Peyer's patch (tissue), 4 donors: Measurements from ENCODE around the gene WHRN. TPM values are rescaled to one million over a fixed set of nuclear protein-coding genes. Genes with fewer than 3 reads are reported as not detected.

ENCODE experiments used
- DNase-seq, 3 donors: peaks; one replicate each; pipeline ENCODE4 v3.0.0-alpha.2; 2017 to 2019
- H3K27ac ChIP-seq, 4 donors: fragments of 200-600 bp; sonication (generic); one replicate each; pipeline ENCODE4 v1.5.1; 2016 to 2019
- H3K27me3 ChIP-seq, 2 donors: fragments of 200-600 bp; sonication (generic); one replicate each; pipeline ENCODE4 v1.5.1; 2019
- H3K36me3 ChIP-seq, 3 donors: fragments of 200-600 bp; sonication (generic); one replicate each; pipeline ENCODE4 v1.5.1; 2016 to 2019
- H3K4me1 ChIP-seq, 4 donors: fragments of 200-600 bp; sonication (generic); one replicate each; pipeline ENCODE4 v1.5.1; 2016 to 2019
- H3K4me3 ChIP-seq, 4 donors: fragments of 200-600 bp; sonication (generic); 1 replicate in 3 of 4; 2 replicates in 1 of 4; pipeline ENCODE4 v1.5.1; 2016 to 2019; ENCODE audit warnings: mild to moderate bottlenecking in 1 of 4
- H3K9me3 ChIP-seq, 4 donors: fragments of 200-600 bp; sonication (generic); one replicate each; pipeline ENCODE4 v1.5.1; 2016 to 2019; ENCODE audit warnings: mild to moderate bottlenecking in 1 of 4
- POLR2A ChIP-seq, 2 donors: fragments of 450-650 bp; IDR thresholded peaks; one replicate each; pipeline ENCODE4 v1.5.1; 2017; ENCODE audit warnings: antibody characterized with exemption in 2 of 2, mild to moderate bottlenecking in 2 of 2, moderate library complexity in 2 of 2
- total RNA-seq, 4 donors: library from RNA; depleted of rRNA; stranded (reverse); fragments of >200 nt; gene quantifications; one replicate each; pipeline ENCODE4 v1.1.0, GENCODE V29; 2016
- TF ChIP-seq, protein P1 (sequence below), 6 experiments: fragments of 450-650 bp in 4 of 6; fragments of 200-600 bp in 2 of 6; sonication (generic) in 1 of 6; IDR thresholded peaks; one replicate each; pipeline ENCODE4 v1.5.1; 2017 to 2019; ENCODE audit warnings: antibody characterized with exemption in 6 of 6, mild to moderate bottlenecking in 3 of 6, moderate library complexity in 1 of 6

Gene WHRN
- total RNA-seq, 4 donors from 2014 or later: 10.7 to 35.5 (median 15.3) TPM

DNA sequence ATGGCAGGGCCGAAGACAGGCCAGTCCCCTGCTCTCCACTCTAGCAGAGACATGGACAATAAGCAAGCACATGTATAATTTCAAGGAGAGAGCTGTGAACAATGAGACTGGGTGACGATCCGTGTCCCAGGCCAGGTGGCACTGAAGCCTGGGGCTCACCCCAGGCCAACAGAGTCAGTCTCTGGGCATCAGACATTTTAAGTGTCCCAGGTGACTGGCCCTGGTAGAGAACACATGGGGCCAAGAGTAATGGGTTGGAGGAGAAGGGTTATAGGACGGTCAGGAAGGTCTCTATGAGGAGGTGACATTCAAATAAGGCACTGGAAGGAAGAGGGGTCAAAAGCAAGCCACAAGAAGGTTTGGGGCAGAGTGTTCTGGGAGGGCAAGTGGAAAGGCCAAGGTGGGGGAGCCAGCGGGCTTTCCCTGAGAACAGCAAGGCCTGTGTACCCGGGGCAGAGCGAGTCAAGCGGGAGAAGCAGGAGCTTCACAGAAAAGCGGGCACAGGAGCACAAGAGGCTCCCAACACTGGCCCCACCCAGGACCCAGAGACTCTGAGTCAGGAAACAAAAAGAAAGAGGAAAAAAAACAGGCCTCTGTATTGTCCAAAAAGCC, 116.4 kb downstream of the WHRN start:
- H3K27me3 ChIP-seq: no peaks in the 10 kb centered on the region
- peak overlapping the region; percentile 92 to 97 (median 94) for H3K27ac ChIP-seq
- no peak for TF ChIP-seq POLR2A (IDR thresholded peaks at IDR 0.05)
- TF ChIP-seq, protein P1, sequence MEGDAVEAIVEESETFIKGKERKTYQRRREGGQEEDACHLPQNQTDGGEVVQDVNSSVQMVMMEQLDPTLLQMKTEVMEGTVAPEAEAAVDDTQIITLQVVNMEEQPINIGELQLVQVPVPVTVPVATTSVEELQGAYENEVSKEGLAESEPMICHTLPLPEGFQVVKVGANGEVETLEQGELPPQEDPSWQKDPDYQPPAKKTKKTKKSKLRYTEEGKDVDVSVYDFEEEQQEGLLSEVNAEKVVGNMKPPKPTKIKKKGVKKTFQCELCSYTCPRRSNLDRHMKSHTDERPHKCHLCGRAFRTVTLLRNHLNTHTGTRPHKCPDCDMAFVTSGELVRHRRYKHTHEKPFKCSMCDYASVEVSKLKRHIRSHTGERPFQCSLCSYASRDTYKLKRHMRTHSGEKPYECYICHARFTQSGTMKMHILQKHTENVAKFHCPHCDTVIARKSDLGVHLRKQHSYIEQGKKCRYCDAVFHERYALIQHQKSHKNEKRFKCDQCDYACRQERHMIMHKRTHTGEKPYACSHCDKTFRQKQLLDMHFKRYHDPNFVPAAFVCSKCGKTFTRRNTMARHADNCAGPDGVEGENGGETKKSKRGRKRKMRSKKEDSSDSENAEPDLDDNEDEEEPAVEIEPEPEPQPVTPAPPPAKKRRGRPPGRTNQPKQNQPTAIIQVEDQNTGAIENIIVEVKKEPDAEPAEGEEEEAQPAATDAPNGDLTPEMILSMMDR (IDR thresholded peaks at IDR 0.05): no peak
- DNase-seq: no peak
- peaks cover 4 to 69% (median 40%) of the 10 kb centered on the region in 4 donors for H3K4me1 ChIP-seq
- no peaks in the 10 kb centered on the region for H3K9me3 ChIP-seq
- no peaks in the 10 kb centered on the region for H3K36me3 ChIP-seq
- peak overlapping the region; percentile 56 to 80 (median 61) for H3K4me3 ChIP-seq

DNA sequence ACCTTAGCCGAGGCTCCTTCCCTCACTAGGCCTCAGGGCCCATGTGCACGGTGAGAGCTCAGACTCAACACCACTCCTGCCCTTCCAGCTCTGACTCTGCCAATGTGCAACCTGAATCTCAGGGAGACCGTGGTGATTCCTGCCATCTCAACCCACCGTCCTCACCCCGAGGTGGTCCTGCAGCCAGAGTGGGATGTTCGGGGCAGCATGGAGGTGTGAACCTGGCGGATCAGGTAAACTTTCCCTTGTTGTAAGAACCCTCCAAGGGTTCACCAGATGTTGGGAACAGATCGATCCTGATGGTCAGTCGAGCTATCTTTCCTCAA, 117.0 kb downstream of the WHRN start:
- Histone ChIP-seq H3K27me3 (no peaks in the 10 kb centered on the region), H3K27ac (peak overlapping the region; percentile 92 to 97 (median 94)), H3K9me3 (no peaks in the 10 kb centered on the region), H3K4me3 (peak overlapping the region; percentile 56 to 80 (median 61)), H3K4me1 (peaks cover 4 to 69% (median 45%) of the 10 kb centered on the region in 4 donors), H3K36me3 (no peaks in the 10 kb centered on the region)
- TF ChIP-seq, protein P1 (IDR thresholded peaks at IDR 0.05): no peak
- no peak for TF ChIP-seq POLR2A (IDR thresholded peaks at IDR 0.05)
- DNase-seq: no peak

DNA sequence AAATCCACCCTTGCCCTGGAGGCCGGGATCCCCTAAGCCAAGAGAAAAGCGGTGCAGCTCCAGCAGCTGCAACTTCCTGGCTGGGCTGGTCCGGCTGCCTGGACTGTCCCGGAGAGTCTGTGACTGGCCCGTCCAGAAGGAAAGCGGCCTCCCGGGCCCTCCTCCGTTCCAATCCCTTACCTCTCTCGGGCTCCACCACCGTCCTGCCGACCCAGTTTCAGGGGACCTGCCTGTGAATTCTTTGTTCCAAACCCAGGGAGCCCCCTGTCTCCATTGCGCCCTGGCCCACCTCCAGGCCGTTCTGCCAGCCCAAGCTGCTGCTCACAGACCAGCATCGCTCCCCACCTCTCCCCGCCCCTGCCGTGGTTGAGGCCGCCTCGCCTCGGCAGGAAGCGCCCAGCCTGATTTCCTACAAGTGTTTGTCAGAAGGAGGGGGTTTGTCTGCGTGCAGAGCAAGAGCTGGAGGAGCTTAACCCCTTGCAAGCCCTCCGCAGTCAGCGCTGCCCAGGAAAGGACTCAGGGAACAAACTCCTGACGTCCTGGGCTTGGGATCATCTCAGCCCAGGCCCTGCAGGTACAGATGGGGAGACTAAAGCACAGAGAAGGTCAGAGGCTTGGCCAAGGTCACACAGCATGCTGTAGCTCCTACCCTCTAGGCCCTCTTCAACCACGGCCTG, 117.5 kb downstream of the WHRN start, which contains the start of gene AKNA:
TSS of gene AKNA (minus strand) at position 303 of the 677 bp plus-strand sequence. CDS start 6,649 bp downstream, outside the sequence.
- Histone ChIP-seq H3K4me1 (peaks cover 4 to 74% (median 48%) of the 10 kb centered on the region in 4 donors), H3K4me3 (peak within 1 kb of the TSS; percentile 56 to 80 (median 61)), H3K27ac (peak within 1 kb of the TSS; percentile 92 to 97 (median 94))

DNA sequence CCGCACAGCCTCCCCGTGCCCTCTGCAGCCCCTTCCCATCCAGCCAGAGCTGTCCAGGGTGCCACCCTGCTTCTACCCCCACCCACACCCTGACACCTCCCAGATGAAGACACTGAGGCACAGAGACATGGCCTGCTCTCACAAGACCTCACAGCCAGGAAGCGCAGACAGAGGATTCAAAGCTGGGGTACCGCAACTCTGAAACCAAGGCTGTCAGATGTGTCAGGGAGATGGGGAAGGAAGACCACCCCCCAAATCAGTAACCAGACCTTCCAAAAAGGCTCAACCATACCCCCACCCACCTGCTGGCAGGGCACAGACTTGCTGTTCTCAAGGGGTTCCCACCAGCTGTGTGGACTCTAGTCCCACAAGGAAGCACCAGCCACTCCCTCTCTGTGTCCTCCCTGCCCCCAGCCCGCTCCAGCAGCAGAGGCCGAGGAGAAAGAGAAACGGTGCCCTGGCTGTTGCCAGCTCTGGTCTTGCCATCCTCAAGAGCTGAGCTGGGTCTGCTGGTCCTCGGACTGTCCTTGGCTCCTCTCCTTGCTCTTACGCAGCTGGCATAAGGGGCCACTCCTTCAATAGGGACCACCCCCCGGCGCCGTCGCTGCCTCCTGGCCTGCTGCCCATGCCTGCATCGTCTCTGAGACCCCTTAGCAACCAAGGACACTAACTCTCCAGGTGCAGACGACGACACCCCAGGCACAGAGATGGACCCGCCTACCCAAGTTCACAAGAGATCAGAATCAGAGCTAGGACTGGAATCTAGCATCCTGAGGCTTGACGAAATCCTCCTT, 118.2 kb downstream of the WHRN start:
- peak overlapping the region; percentile 92 to 97 (median 94) for H3K27ac ChIP-seq
- DNase-seq: peak; percentile 54 to 82 (median 82)
- TF ChIP-seq, protein P1 (IDR thresholded peaks at IDR 0.05): peak in 3 of 6 experiments; percentile 39 to 50 (median 45)
- peak; percentile 23 to 44 for TF ChIP-seq POLR2A (IDR thresholded peaks at IDR 0.05)
- H3K27me3 ChIP-seq: no peaks in the 10 kb centered on the region
- H3K4me1 ChIP-seq: peaks cover 4 to 71% (median 51%) of the 10 kb centered on the region in 4 donors
- no peaks in the 10 kb centered on the region for H3K36me3 ChIP-seq
- H3K9me3 ChIP-seq: no peaks in the 10 kb centered on the region
- H3K4me3 ChIP-seq: peak overlapping the region; percentile 56 to 80 (median 61)

More for the DNA sequence above, 117.5 kb downstream of the WHRN start, which contains the start of gene AKNA:
- peak; percentile 79 to 95 (median 91) for DNase-seq
- H3K9me3 ChIP-seq: no peaks in the 10 kb centered on the region
- peak; percentile 80 to 82 for TF ChIP-seq POLR2A (IDR thresholded peaks at IDR 0.05)
- TF ChIP-seq, protein P1 (IDR thresholded peaks at IDR 0.05): no peak
- no peaks in the 10 kb centered on the region for H3K36me3 ChIP-seq
- H3K27me3 ChIP-seq: no peaks in the 10 kb centered on the region

DNA sequence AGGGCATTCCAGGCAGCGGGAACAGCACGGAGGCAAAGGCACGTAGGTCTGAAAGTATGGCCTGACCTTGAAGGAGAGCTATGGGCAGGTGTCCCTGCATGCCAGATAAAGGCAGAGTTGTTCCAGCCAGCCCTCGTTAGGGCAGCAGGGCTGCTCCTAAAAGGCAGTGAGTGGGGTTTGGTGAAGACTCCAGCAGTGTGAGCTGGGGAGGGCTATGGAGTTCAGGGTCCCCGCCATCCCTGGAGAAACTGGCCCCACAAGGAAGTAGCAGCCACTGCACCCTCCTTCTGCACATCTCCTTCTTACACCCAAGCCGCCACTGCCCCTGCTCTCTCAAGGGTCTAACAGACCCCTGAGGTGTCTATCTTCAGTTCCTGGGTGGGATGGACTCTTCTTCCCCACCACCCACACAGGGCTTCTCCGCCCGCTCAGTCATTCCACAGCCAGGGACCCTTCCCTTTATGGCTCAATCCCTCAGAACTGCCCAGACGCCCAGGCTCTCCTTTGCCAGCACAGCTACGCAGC, 118.8 kb downstream of the WHRN start:
- Histone ChIP-seq H3K4me3 (peak overlapping the region; percentile 56 to 80 (median 61)), H3K4me1 (peaks cover 4 to 66% (median 53%) of the 10 kb centered on the region in 4 donors), H3K9me3 (no peaks in the 10 kb centered on the region), H3K36me3 (no peaks in the 10 kb centered on the region), H3K27ac (peak overlapping the region; percentile 92 to 97 (median 94)), H3K27me3 (no peaks in the 10 kb centered on the region)
- DNase-seq: peak in 1 of 3 donors; percentile 56
- TF ChIP-seq, protein P1 (IDR thresholded peaks at IDR 0.05): no peak
- TF ChIP-seq POLR2A (IDR thresholded peaks at IDR 0.05): no peak
